IPS-15b (cell line): ENCODE results near the gene PPP4R2.

Experiments used
- H3K27me3 ChIP-seq: one replicate; pipeline ENCODE4 v1.6.1; 2013; ENCODE audit warnings: low read length; ENCODE audit not compliant: control insufficient read depth, insufficient read depth
- H3K36me3 ChIP-seq: one replicate; pipeline ENCODE4 v1.6.1; 2013; ENCODE audit warnings: low read length; ENCODE audit not compliant: control insufficient read depth, insufficient read depth
- H3K4me1 ChIP-seq: one replicate; pipeline ENCODE4 v1.6.1; 2013; ENCODE audit warnings: mild to moderate bottlenecking, low read length; ENCODE audit not compliant: control insufficient read depth, insufficient read depth
- H3K4me3 ChIP-seq: one replicate; pipeline ENCODE4 v1.5.1; 2013; ENCODE audit warnings: low read depth, low read length
- H3K9ac ChIP-seq: one replicate; pipeline ENCODE4 v1.6.1; 2013; ENCODE audit warnings: low read depth, mild to moderate bottlenecking, low read length
- H3K9me3 ChIP-seq: one replicate; pipeline ENCODE4 v1.6.1; 2013; ENCODE audit warnings: mild to moderate bottlenecking, low read length; ENCODE audit not compliant: control insufficient read depth, insufficient read depth

PPP4R2 gene

DNA sequence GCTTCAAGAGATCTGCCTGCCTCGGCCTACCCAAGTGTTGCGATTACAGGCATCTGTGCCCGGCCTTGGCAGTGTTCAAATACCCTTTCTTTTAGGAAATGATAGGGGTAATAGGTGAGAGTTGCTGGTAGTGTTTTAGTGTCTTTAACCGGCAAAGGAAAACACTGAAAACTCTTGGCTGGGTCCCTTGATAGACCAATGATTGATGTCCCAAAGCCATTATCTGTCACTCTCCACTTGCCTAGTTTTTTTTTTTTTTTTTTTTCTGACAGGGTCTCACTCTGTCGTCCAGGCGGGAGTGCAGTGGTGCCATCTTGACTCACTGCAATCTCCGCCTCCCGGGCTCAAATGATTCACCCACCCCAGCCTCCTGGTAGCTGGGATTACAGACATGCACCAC lies 84.5 kb downstream of the PPP4R2 start:
- Histone ChIP-seq H3K9me3 (no peaks in the 10 kb centered on the region), H3K27me3 (no peaks in the 10 kb centered on the region), H3K9ac (no peak overlapping the region), H3K36me3 (no peaks in the 10 kb centered on the region), H3K4me3 (no peak overlapping the region), H3K4me1 (no peaks in the 10 kb centered on the region)

GRCh38 chr3:73084170-73084569 lies 87.6 kb downstream of the PPP4R2 start:
- H3K4me3 ChIP-seq: no peak overlapping the region
- no peak overlapping the region for H3K9ac ChIP-seq
- no peaks in the 10 kb centered on the region for H3K4me1 ChIP-seq
- no peaks in the 10 kb centered on the region for H3K27me3 ChIP-seq
- H3K9me3 ChIP-seq: no peaks in the 10 kb centered on the region
- no peaks in the 10 kb centered on the region for H3K36me3 ChIP-seq

DNA sequence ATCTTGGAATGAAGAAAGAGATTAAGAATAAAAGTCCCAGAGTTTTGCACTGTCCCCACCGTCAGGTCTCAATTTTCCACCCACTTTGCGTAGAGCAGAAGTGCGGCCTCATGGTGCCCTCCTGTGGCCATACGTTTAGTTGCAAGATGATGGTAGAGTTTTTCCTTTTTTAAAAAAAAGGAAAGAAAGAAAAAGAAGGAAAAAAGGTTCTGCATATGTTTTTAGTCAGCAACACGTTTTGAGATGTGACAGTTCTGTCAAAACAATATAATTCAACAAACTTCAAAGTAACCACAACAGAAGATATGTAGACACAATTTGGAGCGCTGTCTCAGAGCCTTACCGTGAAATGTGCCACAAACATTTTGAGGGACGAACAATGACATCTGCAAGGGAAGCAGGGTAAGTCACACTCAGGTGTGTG lies 89.5 kb downstream of the PPP4R2 start:
- Histone ChIP-seq H3K27me3 (no peaks in the 10 kb centered on the region), H3K36me3 (no peaks in the 10 kb centered on the region), H3K4me3 (no peak overlapping the region), H3K9me3 (no peaks in the 10 kb centered on the region), H3K9ac (no peak overlapping the region), H3K4me1 (no peaks in the 10 kb centered on the region)

DNA sequence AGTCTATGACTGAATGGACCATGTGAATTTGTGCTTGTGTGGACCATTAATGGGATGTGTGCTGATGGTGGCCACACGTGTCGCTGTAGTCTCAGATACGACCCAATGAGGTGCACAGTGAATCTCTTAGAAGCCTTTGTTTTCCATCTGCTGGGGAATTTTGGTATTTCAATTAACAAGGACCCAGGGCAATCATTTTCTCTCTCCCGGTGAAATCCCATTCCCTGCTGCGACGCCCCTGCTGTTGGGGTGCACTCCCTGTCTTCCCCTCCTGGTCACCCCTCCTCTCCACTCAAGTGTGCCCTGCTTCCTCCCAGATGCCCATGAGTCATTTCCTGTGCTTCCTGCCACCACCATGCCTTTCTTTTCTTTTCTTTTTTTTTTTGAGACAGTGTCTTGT lies 97.5 kb downstream of the PPP4R2 start:
- H3K9ac ChIP-seq: no peak overlapping the region
- H3K27me3 ChIP-seq: no peaks in the 10 kb centered on the region
- no peak overlapping the region for H3K4me3 ChIP-seq
- H3K9me3 ChIP-seq: no peaks in the 10 kb centered on the region
- peaks cover 7% of the 10 kb centered on the region for H3K4me1 ChIP-seq
- H3K36me3 ChIP-seq: no peaks in the 10 kb centered on the region

GRCh38 chr3:73094951-73095350 lies 98.3 kb downstream of the PPP4R2 start:
- H3K9me3 ChIP-seq: no peaks in the 10 kb centered on the region
- no peak overlapping the region for H3K9ac ChIP-seq
- no peaks in the 10 kb centered on the region for H3K27me3 ChIP-seq
- H3K4me1 ChIP-seq: peaks cover 7% of the 10 kb centered on the region
- H3K36me3 ChIP-seq: no peaks in the 10 kb centered on the region
- H3K4me3 ChIP-seq: no peak overlapping the region

DNA sequence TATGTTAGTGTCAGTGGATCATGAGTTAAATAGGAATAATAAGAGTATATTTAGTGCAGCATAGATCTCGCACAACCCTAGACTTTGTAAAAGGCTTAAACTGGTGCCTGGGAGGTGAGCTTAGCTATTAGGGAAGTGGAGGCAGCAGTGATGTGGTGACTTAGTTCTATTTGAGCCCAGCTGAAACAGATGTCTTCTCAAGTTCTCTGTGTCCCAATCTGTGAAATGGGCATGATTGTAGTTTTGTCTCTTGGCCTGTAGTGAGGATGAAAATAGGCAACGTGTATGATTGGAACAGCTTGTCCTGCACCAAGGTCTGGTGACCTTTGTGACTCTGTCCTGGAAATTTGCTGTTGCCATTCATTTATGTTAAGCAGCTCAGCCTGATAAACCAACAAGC lies 99.6 kb downstream of the PPP4R2 start:
- no peaks in the 10 kb centered on the region for H3K36me3 ChIP-seq
- no peaks in the 10 kb centered on the region for H3K9me3 ChIP-seq
- H3K4me1 ChIP-seq: peaks cover 7% of the 10 kb centered on the region
- no peak overlapping the region for H3K9ac ChIP-seq
- H3K27me3 ChIP-seq: no peaks in the 10 kb centered on the region
- no peak overlapping the region for H3K4me3 ChIP-seq

GRCh38 chr3:73098026-73098425 lies 101.4 kb downstream of the PPP4R2 start:
- Histone ChIP-seq H3K4me3 (no peak overlapping the region), H3K4me1 (peaks cover 7% of the 10 kb centered on the region), H3K36me3 (no peaks in the 10 kb centered on the region), H3K9ac (no peak overlapping the region), H3K9me3 (no peaks in the 10 kb centered on the region), H3K27me3 (no peaks in the 10 kb centered on the region)

GRCh38 chr3:73098873-73099272 lies 102.3 kb downstream of the PPP4R2 start:
- no peaks in the 10 kb centered on the region for H3K36me3 ChIP-seq
- no peak overlapping the region for H3K9ac ChIP-seq
- H3K27me3 ChIP-seq: no peaks in the 10 kb centered on the region
- no peaks in the 10 kb centered on the region for H3K9me3 ChIP-seq
- H3K4me1 ChIP-seq: peaks cover 7% of the 10 kb centered on the region
- H3K4me3 ChIP-seq: no peak overlapping the region

DNA sequence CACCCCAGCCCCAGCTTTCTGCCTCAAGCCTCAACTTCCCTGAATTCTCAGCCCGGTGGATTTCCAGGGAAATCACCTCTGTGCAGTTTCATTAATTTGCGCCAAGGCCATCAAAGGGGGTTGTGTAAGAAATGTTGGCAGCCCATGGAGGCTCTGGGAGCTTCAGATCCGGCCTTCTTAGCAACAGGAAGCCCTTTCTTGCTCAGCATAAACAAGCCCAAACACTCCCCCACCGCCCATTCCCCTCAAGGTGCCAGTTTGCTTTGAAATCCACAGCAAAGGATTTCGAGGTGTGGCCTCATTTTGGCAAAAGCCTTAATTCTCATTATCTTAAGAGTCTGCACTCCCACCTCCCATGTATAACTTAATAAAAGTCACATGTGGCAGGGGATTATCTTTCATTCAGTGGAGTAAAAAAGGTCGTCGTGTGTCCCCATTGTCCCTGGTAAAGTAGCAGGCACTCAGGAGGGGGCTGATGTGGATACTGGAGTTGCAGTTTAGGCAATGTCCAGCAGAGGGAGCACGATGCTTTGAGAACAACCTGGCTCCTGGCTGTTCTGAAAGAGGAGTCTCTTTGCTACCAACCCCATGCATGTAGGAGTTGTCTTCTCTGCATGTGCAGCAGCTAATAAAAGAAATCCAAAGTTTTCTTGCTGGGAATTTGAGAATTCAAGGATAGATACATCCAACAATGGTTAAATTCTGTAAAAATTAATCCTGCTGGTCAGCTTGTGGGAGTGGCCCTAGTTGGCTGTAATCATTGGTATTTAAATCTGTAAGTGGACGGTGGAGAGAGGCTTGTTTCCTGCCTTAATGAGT lies 104.3 kb downstream of the PPP4R2 start:
- Histone ChIP-seq H3K9me3 (no peaks in the 10 kb centered on the region), H3K4me1 (no peaks in the 10 kb centered on the region), H3K4me3 (no peak overlapping the region), H3K27me3 (no peaks in the 10 kb centered on the region), H3K9ac (no peak overlapping the region), H3K36me3 (no peaks in the 10 kb centered on the region)

DNA sequence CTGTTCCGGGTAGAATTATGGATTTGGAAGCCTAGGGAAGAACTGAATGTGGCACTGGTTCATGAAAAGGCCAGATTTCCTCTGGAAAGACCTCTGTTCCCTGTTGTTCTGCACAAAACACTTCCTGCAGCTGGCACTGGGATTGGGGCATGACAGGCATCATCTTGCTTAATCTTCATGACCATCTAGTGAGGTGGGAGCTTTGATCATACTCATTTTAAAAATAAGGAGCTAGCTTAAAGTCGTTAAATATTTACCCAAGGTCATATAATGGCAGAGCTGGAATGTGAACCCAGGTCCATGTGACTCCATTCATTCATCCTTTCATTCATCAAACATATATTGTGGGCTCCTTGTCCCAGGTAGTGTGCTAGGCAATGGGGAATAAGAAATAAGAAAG lies 105.3 kb downstream of the PPP4R2 start:
- no peaks in the 10 kb centered on the region for H3K9me3 ChIP-seq

GRCh38 chr3:73107215-73107614 lies 110.6 kb downstream of the PPP4R2 start:
- Histone ChIP-seq H3K9ac (no peak overlapping the region), H3K4me3 (no peak overlapping the region), H3K9me3 (no peaks in the 10 kb centered on the region), H3K36me3 (no peaks in the 10 kb centered on the region), H3K4me1 (no peaks in the 10 kb centered on the region), H3K27me3 (no peaks in the 10 kb centered on the region)

More for the DNA sequence above, 105.3 kb downstream of the PPP4R2 start:
- Histone ChIP-seq H3K4me1 (no peaks in the 10 kb centered on the region), H3K27me3 (no peaks in the 10 kb centered on the region), H3K4me3 (no peak overlapping the region), H3K36me3 (no peaks in the 10 kb centered on the region), H3K9ac (no peak overlapping the region)

- H3K9ac ChIP-seq: no peak overlapping the region
- H3K36me3 ChIP-seq: no peaks in the 10 kb centered on the region
- H3K27me3 ChIP-seq: no peaks in the 10 kb centered on the region
- H3K4me1 ChIP-seq: no peaks in the 10 kb centered on the region
- no peak overlapping the region for H3K4me3 ChIP-seq
- no peaks in the 10 kb centered on the region for H3K9me3 ChIP-seq
Measured at GRCh38 chr3:73107676-73108187, 111.1 kb downstream of the PPP4R2 start.
